ENCODE data around the gene PRKCD.

GRCh38 chr3:53168175-53168923 lies 7.3 kb downstream of the PRKCD start:
- no peak for TF ChIP-seq CTCF (IDR thresholded peaks at IDR 0.05; ENCODE audit: low read depth, low read length)
- TF ChIP-seq POLR2A (IDR thresholded peaks at IDR 0.05; ENCODE audit: extremely low read depth, insufficient read length): no peak
- TF ChIP-seq MAX (IDR thresholded peaks at IDR 0.05; ENCODE audit: low read depth, low read length): no peak
- no peak for TF ChIP-seq MYC (IDR thresholded peaks at IDR 0.05; ENCODE audit: low read depth, low read length)

All from NB4 (cell line).